ENCODE results near the gene ERFE.
"Not testable (repeated sequence)": the region's sequence is repeated elsewhere in the genome, so short reads cannot be mapped to it uniquely, and the experiment has no call there.

Gene ERFE, protein sequence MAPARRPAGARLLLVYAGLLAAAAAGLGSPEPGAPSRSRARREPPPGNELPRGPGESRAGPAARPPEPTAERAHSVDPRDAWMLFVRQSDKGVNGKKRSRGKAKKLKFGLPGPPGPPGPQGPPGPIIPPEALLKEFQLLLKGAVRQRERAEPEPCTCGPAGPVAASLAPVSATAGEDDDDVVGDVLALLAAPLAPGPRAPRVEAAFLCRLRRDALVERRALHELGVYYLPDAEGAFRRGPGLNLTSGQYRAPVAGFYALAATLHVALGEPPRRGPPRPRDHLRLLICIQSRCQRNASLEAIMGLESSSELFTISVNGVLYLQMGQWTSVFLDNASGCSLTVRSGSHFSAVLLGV

DNA sequence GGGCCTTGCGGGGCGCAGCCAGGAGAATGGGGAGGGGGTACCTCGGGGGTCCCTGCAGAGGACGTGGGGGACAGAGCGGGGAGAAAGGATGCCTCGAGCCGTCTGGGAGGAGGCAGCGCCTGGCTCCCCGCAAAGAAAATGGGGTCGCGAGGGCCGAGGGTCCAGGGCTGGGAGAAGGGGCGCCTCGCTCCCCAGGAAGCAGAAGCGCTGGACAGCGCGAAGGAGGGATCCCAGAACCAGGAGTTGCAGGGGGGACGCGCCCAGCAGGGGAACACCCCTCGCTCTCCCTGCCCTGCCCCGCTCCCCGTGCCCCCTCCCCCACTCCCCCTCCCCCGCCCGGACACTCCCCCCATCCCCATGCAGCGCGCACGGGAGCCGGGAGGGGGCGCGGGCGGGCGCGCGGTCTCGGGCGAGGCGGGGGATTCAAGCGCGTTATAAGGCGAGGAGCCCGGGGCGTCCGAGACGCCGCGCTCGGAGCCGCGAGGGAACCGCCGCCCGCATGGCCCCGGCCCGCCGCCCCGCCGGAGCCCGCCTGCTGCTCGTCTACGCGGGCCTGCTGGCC, at the start of gene ERFE:
ERFE (plus strand) TSS at position 462 of the 562 bp plus-strand sequence; CDS start at position 500, 38 bp downstream.
- DNase-seq (ENCODE audit: low spot score): peak; percentile 63

DNA sequence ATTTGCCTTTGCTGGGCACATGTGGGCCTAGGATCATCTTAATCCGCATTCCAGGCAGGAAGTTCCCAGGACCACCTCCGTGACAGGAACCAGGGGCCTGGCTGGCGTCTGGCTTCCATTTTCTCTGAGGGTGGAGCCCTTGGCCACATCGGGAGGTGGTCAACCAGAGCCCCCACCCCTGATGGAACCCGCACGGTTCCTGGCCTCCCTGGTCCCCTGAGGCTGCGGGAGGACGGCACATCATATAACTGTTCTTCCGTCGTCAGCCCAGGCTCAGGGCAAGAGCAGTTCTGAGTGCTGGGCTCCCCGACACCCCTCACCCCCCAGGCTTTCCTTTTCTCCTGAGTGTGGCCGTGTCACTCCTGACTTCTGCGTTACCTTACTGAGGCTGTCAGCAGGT, 45.2 kb upstream of the ERFE start:
- DNase-seq (ENCODE audit: low spot score): no peak

DNA sequence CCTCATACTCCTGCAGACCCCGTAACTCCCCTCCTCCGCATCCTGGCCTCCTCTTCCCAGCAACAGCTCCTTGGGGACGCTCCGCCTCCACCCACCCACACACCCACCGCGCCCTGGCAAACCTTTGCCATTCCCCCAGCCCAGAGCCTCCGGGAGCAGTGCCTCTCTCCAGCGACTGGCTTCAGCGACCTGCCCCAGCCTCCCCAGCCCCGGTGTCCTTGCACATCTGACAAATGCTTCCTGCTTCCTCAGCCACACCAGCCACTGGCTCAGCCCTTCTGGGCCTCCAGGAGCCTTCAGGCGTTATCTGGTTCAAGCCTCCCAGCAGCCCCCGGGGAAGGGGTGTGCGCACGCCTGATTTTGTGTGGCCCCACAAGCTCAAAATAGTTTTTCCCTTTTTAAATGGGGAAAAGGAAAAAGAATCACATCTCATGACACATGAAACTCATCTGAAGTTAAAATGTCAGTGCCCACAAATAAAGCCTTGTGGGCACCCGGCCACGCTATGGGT, 44.4 kb upstream of the ERFE start:
- DNase-seq (ENCODE audit: low spot score): no peak

DNA sequence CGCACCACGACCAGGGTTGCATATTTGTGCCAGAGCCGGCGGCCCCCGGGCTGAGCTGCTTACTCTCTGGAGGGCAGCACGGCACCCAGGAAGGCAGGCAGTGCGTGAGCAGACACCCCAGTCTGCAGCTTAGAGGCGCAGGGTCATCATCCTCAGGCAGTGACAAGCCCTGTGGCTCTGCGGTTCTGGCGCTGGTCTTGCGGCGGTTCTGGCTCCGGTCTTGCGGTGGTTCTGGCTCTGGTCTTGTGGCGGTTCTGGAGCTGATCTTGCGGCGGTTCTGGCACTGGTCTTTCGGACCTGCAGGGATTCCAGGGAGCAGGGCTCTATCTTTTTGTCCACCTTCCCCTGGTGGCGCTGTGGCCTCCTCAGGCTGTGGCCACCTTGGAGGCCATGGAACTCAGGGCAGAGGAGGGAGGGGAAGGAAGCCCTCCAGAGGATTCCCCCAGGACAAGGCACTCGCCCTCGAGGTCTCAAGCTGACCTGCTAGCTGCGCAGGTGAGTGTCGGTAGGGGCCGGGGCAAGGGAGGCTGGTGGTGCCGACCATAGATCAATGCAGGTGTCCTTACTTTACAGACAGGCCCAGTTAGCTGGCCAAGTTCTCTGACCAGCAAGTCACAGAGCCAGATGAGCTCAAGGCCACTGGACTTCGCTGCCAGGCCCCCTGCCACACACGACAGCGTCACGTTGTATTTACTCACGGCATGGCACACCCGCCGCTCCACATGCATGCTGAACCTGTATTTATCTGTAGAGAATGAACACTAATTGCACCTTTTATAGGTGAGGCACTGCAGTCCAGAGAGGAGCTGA, 43.7 kb upstream of the ERFE start:
- no peak for DNase-seq (ENCODE audit: low spot score)

DNA sequence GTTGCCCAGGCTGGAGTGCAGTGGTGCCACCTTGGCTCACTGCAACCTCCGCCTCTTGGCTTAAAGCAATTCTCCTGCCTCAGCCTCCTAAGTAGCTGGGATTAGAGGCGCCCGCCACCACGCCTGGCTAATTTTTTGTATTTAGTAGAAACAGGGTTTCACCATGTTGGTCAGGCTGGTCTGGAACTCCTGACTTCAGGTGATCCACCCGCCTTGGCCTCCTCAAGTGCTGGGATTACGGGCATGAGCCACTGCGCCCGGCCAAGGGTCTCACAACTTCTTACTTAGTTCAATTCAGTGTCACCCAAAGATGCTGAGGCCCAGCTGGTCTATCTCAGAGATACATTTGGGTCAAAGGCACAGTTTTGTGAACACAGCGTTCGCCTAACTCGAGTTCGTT, 43.1 kb upstream of the ERFE start:
- not testable (repeated sequence) for DNase-seq (ENCODE audit: low spot score)

DNA sequence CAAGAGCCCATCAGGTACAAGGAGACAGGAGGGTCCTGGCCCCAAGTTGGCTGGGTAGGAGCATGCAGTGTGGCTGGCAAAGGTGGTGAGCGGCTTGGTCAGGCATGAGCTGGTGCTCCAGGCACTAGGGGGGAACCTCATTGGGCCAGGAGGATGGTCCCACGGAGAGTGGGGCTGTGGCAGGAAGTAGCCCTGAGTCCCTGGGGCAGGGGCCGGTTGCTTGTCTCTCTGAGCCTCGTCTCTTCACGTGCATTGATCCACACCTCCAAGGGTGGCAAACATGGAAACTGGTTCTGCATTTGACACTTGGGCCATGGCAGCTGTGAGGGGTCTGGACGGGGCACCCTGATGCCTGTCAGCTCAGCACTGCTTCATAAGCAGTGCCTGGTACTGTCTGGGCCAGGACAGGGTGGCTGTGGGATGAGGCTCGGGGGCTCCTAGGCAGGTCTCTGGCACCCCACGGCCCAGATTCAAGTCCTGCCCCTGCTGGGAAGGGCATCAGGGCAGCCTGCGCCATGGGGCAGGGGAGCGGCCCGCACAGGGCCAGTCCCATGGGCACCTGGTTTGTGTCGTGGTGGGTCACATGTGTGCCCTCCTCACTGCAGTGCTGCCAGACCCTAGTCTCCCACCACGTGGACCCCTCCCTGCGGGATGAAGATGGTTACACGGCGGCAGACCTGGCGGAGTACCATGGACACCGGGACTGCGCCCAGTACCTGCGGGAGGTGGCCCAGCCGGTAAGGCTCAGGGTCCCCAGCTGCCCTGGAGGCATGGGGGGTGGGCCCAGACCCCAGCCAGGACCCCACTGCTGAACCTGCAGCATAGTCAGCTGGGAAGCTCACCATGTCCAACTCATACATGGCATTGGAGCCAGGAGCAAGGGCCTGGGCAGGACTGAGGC, 42.2 kb upstream of the ERFE start:
- no peak for DNase-seq (ENCODE audit: low spot score)

DNA sequence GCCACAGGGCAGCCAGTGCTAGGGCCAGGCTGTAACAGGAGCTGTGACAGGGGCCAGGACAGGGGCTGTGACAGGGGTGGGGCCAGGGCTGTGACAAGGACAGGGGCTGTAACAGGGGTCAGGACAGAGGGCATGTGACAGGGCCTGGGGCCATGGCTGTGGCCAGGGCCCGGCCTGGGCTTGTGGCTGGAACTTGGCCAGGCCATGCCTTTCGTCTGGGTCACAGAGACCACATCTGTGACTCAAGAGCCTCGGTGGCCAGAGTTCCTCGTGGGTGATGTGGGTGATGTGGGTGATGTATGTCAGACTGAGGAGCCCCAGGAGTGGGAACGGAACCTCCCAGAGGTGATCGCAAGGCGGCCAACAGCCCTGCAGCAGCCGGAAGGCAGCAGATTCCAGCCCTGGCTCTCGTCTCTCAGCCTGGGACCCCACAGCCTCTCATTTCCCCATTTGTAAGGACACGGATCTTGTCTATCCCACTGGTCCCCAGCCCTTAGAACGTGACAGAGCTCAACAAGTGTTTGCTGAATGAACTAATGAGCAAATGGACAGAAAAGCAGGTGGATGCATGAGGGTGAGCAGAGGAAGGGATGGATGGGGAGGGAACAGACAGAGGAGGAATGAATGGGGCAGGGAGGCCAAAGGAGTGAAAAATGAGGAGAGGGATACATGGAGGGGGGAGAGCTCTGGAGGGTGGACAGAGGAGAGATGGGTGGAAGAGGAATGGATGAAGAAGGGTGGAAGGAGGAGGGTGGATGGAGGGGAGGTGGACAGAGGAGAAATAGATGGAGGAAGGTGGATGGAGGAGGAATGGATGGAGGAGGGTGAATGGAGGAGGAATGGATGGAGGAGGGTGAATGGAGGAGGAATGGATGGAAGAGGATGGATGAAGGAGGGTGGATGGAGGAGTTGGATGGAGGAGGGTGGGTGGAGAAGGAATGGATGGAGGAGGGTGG, 41.3 kb upstream of the ERFE start:
- DNase-seq (ENCODE audit: low spot score): no peak

DNA sequence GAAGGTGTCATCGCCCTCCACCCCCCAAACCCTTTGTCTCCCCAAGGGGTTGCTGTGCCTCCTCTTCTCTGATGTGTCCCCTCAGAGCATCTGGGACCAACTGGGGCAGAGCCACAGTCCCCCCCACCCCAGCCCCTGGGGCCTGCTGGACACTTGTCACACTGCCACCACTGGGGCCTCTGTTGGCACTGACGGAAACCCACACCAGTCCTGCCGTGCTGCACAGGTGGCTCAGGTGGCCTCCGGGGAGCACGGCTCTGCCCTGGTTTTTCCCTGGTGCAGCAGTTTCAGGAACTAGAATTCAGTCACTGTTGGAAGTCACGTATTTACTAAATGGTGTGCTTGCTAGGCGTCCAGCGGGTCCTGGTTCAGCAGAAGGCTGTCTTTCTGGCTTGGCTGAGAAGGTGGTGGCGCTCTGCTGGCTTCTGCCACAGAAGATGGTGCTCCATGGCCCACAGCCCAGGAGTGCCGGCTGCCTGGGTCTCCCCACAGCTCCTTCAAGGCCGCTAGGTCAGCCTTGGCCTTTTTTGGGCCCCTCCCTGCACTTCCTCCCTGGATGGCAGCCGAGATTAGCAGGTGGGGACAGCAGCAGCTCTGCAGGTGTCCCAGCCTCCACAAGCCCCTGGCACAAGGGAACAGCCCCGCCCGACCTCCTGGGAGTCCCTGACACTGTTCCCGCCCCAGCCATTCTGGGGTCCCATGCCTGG, 38.9 kb upstream of the ERFE start:
- DNase-seq (ENCODE audit: low spot score): no peak

DNA sequence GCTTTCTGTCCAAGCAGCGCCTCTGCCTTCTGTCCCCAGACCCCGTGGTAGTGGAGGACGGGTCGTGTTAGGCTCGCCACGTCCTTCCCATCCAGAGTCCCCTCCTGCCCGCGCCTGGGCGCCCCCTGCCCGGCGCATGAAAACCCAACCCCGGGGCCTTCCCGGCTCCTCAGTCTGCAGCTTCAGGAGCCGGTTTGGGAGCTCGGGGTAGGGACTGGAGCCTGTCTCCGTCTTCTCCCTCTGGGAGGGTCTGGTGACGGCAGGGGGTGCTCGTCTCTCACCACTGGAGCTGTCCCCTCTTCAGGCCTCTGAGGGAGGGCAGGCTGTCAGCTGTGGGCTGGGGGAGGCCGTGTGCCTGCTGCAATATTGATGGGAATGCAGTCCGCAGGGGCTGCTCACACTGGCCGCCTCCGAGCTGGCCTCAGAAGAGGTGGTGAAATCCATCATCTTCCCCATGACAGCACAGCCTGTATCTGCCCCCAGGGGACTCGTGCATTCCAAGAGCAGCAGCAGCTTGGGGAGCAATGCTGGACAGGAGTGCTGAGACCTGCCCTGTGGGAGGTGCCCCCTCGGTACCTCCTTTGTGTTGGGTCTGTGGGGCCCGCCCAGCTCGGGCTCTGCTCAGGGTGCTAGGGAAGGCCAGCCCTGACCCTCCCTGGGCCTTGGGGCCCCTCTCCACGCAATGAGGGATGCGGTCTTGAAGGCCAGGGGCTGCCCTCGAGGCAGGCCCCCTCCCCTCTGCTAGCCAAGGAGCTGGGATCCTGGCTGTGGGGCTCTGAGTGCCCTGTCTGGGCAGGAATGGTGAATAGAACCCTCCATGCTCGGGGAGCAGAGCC, 38.1 kb upstream of the ERFE start:
- no peak for DNase-seq (ENCODE audit: low spot score)

DNA sequence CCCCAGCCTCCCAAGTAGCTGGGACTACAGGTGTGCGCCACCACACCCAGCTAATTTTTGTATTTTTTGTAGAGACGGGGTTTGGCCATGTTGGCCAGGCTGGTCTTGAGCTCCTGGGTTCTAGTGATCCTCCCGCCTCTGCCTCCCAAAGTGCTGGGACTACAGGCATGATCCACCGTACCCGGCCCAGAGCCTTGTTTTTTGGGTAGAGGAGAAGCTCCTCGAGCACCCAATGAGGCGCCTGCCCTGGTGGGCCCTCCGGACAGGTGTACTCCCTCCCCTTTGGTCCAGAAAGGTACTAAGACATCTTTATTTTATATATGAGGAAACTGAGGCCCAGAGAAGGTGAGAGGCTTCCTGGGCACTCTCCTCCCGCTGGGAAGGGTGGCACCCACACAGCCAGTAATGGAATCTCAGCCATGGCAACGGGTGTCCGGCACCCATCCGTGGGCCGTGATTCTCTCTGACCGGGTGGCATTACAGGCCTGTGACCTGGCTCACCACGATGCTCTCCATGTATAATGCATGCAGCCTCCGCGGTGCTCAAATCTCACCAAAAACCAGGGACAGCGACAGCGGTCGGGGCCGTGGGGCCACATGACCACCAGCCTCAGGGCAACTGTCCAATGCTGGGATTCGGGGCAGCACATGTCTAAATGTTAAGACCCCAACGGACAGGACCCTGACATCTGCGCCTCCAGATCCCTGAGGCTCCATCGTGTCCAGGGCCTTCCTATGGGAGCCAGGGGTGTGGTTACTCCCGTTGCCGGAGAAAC, 37.1 kb upstream of the ERFE start:
- no peak for DNase-seq (ENCODE audit: low spot score)

DNA sequence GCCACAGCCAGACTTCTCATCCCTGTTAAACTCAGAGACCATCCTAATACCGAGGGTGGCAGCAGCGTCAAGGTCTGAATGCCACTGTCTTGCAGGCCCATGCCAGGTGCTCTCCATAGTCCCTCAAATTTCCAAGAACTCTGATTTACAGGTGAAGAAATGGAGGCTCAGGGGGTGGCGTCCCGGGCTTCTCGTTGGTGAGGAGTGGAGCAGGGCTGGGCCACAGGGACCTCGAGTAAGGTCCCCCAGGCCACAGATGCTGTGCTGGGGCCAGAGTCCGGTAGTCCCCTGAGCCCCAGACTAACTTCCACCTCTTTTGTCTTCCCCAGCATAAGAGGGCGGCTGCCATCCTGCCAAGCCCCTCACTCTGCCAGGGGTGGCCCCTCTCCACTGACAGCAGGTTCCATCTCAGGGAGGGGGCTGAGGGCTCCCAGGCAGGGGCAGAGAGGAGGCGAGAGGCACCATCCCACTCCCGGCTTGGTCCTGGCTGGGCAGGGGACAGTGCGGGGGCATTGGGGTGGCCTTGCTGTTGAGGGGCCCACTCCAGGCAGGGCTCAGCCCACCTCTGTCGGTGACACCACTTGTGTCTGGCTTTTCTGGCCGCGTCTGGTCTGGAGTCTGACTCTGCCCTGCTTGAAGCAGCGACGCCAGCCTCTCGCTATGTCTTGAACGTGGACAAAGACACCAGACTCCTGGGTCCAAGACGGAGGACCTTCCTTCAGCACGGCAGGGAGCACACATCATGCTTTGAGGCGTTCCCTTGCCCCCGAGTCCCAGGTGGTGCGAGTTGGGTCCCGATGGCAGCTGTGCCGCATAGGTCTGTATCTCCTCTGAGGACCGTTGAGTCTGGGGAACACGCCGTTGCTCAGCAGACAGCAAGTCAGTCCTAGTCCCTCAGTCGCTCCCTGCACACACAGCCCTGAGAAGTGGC, 36.2 kb upstream of the ERFE start:
- DNase-seq (ENCODE audit: low spot score): no peak

DNA sequence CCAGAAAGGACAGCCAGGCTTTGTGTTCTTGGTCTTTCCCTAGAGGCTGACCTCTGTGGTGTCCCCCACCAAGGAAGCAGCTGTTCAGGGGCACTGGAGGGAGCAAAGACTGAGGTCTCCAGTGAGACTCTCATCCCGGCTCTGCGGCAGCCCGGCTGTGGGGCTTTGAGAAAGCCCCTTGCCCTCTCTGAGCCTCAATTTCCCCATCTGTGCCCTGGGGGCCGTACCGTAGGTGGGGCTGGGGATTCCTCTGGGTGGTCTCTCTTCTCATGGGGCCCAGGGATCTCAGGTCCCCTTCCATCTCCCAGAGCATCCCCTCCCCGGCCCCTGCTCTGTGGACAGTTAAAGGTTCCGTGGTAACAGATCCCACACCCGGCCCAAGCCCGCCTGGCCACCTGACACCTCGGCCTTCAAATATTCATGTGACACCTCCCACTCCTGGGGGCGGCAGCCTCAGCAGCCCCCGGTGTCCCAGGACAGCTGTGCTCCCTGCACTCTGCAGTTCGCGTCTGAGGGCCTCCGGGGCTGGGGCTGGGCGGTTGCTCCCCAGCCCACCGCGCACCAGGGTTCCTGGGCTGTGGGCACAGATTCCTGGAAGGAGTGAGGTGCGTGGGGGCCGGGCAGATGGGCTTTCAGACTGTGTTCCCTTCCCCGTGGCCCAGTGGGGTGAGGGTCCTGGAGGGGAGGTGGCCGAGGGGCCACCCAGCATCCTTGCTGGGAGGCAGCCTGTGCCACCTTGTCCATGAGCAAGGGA, 35.4 kb upstream of the ERFE start:
- DNase-seq (ENCODE audit: low spot score): no peak

DNA sequence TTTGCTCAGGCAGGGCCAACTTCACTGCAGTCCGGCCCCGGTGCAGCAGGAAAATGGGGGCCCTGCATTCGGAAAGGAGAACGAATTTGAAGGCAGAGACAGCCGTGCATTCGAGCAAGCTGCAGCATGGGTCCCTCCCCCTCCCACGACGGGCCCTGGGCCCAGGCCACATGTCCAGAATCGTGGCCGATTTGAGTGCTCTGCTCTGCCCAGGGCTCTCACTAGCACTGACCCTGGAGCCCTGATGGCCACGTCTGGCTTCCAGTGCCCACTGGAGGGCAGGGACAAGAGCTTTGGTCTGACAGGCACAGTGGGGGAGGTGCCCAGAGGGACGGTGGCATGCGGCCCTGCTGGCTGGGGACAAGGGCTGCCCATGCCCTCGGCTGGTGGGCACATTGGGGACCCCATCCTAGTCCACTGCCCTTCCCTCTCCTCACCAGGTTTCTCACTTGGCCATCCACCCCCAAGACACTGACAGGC, 34.7 kb upstream of the ERFE start:
- no peak for DNase-seq (ENCODE audit: low spot score)

DNA sequence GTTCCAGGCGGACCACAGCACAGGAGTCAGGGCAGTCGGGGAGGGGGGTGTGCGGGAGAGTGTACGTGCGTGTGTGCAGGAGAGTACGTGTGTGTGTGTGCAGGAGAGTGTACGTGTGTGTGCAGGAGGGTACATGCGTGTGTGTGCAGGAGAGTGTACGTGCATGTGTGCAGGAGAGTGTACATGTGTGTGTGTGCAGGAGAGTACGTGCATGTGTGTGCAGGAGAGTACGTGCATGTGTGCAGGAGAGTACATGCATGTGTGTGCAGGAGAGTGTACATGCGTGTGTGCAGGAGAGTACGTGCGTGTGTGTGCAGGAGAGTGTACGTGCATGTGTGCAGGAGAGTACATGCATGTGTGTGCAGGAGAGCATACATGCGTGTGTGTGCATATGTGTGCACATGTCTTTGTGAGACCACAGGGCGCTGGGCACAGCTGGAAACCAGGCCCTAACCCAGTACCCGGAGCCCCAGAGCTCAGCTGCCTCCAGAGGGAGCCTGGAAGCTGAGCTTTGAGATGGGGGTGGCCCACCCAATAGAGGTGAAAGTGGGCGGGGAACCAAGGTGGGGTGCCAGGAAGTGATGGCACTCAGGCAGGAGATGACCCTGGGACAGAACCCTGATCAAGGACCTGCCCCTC, 34.2 kb upstream of the ERFE start:
- no peak for DNase-seq (ENCODE audit: low spot score)

DNA sequence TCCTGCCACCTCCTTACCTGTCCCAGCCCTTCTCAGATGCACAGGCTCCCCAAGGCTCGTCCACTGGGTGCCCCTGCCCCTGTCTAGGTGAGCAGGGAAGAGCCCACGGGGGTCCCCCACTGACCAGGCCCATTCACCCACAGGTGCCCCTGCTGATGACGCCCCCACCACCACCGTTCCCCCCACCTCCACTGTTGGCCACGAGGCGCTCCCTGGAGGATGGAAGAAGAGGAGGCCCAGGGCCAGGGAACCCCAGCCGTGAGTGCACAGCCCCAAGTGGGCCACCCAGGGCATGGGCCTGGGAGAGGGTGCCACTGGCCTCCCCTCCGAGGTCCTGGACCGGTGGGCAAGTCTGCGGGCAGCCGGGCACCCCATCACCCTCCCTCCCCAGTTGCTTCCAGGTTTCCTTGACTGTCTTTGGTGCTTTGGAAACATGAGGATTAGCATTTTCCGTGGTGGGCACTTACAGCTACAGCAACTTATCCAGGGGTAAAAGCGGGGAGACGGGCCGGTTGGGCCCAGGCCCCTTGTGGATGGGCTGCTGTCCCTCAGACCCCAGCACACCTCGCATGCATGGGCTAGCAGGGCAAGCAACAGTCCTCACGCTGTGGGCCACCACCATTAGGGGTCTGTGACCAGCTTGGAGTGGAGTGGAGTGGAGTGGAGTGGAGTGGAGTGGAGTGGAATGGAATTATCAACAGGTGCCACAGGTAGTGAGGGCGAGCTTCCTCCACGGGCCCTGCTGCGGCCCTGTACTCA, 33.5 kb upstream of the ERFE start:
- DNase-seq (ENCODE audit: low spot score): no peak
